COR-L47 (cell line): ENCODE data around the gene RBMS3.
"Not testable (repeated sequence)": the region's sequence is repeated elsewhere in the genome, so short reads cannot be mapped to it uniquely, and the experiment has no call there.

Source experiments
- DNase-seq: peaks from one replicate; lab custom pipeline; 2025; lab: John Stamatoyannopoulos, UW

The RBMS3 gene

GRCh38 chr3:29775340-29775739 is 494.5 kb downstream of the RBMS3 start:
- no peak for DNase-seq

- DNase-seq, result no peak
Observed at GRCh38 chr3:29777869-29778268, 497.0 kb downstream of the RBMS3 start.

GRCh38 chr3:29789686-29790085 is 508.8 kb downstream of the RBMS3 start:
- DNase-seq, result no peak

DNA sequence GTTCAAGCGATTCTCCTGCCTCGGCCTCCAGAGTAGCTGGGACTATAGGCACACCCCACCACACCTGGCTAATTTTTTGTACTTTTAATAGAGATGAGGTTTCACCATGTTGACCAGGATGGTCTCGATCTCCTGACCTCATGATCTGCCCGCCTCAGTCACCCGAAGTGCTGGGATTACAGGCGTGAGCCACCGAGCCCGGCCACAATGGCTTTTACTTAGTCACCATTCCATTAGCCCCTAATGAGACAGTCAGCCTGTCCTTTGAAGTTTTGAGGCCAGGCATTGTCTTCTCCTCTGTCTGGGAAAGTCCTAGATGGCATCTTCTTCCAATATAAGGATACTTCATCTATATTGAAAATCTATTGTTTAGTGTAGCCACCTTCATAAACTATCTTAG is 515.9 kb downstream of the RBMS3 start:
- DNase-seq, result no peak

GRCh38 chr3:29802057-29802456 is 521.2 kb downstream of the RBMS3 start:
- DNase-seq, result no peak

GRCh38 chr3:29804044-29804443 is 523.2 kb downstream of the RBMS3 start:
- no peak for DNase-seq

DNA sequence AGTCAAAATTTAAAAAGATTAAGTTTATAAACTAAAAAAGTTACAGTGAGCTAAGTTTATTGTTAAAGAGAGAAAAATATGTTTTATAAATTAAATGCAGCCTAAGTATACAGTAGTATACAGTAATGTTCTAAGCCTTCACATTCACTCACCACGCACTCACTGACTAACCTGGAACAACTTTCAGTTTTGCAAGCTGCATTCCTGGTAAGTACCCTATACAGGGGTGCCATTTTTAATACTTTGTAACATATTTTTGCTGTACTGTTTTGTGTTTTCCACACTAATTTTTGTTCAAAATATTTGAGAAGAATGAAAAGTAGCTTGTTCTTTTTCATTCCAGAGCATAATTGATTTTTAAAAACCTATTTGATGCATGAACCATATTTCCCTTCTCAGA is 524.9 kb downstream of the RBMS3 start:
- no peak for DNase-seq

GRCh38 chr3:29808324-29808723 is 527.5 kb downstream of the RBMS3 start:
- not testable (repeated sequence) for DNase-seq

DNA sequence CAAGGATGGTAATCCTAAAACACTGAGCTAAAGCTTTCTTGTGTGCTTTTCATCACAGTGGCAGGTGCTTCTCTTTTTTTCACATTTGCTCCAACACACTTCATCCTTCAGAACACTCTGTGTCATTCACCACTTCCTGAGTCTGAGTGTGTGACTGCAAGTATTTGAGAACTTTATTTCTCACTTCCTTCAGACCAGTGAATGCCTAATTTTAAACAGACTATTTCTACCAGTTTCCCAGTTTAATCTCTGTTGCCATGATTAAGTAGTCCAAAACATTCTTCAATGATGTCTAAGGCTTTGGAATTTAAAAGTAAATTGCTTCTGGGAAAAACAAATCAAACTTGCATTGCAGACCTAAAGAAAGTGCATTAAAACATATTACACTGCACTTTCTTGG is 541.2 kb downstream of the RBMS3 start:
- no peak for DNase-seq

DNA sequence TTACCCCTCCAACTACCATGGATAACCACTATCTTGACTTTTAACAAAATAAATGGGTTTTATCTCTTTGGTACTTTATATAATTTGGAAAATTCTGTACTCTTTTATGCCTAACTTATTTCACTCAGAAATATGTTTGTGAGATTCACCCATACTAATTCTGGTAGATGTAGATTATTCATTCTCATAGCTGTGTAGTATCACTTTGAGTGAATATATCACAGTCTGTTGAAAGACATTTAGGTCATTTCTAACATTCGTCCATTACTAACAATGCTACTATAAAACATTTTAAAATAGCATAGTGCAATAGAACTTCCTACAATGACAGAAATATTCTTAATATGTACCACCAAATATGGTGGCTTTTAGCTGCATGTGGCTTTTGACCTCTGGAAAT is 542.4 kb downstream of the RBMS3 start:
- DNase-seq, result no peak

- DNase-seq, result no peak
Observed at GRCh38 chr3:29826712-29827111, 545.8 kb downstream of the RBMS3 start.

GRCh38 chr3:29827756-29828155 is 546.9 kb downstream of the RBMS3 start:
- no peak for DNase-seq

DNA sequence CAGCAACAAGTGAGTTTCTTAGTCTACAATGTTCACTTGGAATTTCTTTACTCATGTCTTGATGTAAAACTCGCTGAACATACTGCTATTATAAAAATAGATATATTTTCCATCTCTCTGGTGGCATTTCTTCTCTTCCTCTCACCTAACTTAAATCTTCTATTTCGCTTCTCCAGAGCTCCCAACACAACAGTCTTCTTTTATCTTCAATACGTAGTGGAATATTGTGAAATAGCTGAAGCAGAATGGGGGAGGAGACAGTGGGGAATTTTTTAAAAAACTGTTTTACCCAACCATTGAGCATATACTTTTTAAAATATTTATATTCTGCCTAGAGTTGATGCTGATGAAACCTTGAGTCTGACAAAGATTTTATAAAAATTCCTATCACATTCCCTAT is 548.5 kb downstream of the RBMS3 start:
- DNase-seq, result no peak

DNA sequence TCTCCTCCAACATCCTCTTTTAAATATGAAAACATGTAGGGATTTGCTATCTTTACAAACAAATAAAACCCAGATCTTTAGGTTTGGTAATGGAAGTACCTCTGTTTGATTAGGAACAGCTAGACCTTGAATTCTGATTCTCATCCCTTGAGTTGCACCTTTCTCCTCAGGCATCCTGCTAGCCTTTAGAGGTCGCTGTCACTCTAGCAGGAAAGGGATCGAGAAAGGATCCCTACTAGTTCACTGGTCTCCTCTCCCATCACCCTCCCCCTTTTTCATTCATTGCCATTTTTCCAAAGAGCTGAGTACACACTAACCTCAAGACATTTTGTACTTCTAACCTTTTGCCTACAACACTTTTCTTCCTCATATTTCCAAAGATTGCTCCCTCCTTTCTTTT is 569.8 kb downstream of the RBMS3 start:
- DNase-seq, result no peak

DNA sequence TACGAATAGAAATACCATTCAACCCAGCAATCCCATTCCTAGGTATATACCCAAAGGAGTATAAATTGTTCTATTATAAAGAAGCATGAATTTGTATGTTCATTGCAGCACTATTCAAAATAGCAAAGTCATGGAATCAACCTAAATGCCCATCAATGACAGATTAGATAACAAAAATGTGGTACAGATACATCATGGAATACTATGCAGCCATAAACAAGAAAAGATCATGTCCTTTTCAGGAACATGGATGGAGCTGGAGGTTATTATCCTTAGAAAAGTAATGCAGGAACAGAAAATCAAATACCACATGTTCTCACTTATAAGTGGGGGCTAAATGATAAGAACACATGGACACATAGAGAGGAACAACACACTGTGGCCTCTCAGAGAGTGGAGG is 571.9 kb downstream of the RBMS3 start:
- no peak for DNase-seq

- no peak for DNase-seq
Observed at GRCh38 chr3:29853841-29854397, 573.0 kb downstream of the RBMS3 start.

DNA sequence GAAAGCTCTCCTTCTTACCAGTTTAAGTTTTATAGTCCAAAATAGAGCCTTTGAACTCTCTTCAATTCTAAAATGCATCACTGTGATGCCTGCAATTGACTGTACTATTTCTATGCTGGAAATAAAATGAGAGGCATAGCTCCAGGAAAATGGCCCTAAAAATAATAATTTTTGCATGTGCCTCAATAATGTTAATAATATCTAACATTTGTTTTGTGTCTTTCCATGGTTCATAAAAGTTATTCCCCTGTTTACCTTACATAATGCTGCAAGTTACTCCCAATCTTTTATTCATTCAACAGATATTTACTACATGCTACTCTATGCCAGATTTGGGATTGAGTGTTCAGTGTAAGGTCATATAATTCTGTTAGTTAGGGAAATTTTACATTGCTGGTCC is 574.0 kb downstream of the RBMS3 start:
- no peak for DNase-seq

DNA sequence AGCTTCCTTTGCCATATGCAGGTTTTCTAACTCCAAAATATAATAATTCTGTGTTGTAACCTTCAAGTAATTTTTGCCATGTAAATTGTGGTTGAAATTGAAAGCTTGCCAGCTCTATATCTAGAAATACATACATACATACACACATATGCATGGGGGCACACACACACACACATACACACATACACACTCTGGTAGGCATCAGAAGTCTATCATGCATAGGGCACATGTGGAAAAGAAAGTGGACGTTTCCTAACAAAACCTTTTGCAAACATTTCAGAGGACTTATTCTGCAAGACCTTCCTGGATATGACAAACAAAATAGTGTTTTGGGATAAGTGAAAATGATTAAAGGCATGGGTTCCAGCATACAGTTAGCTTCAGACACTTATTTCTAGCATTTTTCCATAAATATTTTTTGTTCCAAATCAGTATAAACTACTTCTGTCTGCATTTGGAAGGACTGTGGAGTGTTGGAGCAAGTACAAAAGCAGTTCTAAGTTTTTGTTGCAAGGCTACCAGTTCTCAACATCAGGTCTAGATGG is 578.9 kb downstream of the RBMS3 start:
- no peak for DNase-seq

- no peak for DNase-seq
Observed at GRCh38 chr3:29864809-29865208, 583.9 kb downstream of the RBMS3 start.

DNA sequence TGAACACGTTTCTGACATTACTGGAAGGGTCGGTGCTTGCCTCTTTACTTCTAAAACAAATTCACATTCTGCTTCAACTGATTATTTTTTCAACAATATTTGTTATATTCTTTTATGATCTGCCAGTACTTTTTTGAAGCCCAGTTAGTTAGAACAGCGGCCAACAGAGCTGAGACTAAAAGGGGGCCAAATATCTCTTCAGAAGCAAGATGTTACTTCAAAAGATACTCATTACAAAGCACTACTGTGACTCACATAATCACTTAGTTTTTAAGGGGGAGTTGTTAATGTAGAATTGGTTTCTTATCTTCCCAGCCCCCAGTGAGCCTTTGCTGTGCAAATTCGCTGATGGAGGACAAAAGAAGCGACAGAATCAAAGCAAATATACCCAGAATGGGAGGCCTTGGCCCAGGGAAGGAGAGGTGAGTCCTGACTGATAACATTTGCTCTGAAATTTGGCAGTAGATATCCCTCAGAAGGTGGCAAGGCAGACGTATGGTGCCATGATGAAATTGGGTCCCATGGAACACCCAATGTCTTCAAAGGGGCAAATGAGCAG is 587.8 kb downstream of the RBMS3 start:
- no peak for DNase-seq

- no peak for DNase-seq
Observed at GRCh38 chr3:29870136-29870535, 589.3 kb downstream of the RBMS3 start.

- DNase-seq, result no peak
Observed at GRCh38 chr3:29871087-29871486, 590.2 kb downstream of the RBMS3 start.

GRCh38 chr3:29880809-29881208 is 599.9 kb downstream of the RBMS3 start:
- no peak for DNase-seq

DNA sequence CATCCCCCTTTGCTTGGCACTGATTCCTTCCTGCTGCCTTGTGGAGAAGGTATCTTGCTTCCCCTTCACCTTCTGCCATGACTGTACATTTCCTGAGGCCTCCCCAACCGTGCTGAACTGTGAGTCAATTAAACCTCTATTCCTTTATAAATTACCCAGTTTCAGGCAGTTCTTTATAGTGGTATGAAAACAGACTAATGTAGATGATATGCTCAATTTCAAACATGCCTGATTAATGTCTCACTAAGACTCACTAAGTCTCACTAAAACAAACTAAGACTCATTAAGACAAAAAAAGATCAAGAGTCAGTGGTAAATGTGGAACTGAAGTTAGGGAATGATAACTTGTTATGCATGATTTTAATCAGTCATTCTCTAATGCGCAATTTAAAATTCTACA is 606.6 kb downstream of the RBMS3 start:
- DNase-seq, result no peak
